ENCODE results near the gene HOXA7. TPM values are rescaled to one million over a fixed set of nuclear protein-coding genes. Genes with fewer than 3 reads are reported as not detected.

HOXA7 gene
- total and polyA plus RNA-seq, 10 of the 15 experiments (the other 5 are each of a cell fraction or from before 2014, with no cell fraction given): not detected

GRCh38 chr7:27112361-27112760 lies 44.1 kb downstream of the HOXA7 start:
- Histone ChIP-seq H3K4me3 (no peak overlapping the region), H3K9ac (ENCODE audit: control insufficient read depth, insufficient read depth, low read length) (no peak overlapping the region), H3K27me3 (replicated peaks in 1 of 2; ENCODE audit: control insufficient read depth in 2 of 2, insufficient read depth in 2 of 2, low read length in 1 of 2) (no peaks in the 10 kb centered on the region), H3K79me2 (ENCODE audit: control insufficient read depth, insufficient read depth, low read length) (no peaks in the 10 kb centered on the region), H2AFZ (ENCODE audit: control insufficient read depth, low read depth, low read length) (no peak overlapping the region), H4K20me1 (ENCODE audit: control insufficient read depth, insufficient read depth) (no peaks in the 10 kb centered on the region; the same call in 1 of the 2 replicates), H3K4me2 (ENCODE audit: control insufficient read depth, insufficient read depth) (no peak overlapping the region), H3K4me1 (ENCODE audit: control insufficient read depth, insufficient read depth, low read length) (no peaks in the 10 kb centered on the region), H3K36me3 (ENCODE audit: control insufficient read depth in 2 of 2, insufficient read depth in 2 of 2, low read length in 1 of 2) (no peaks in the 10 kb centered on the region), H3K9me3 (replicated peaks; ENCODE audit: control insufficient read depth, insufficient read depth, low read length) (no peaks in the 10 kb centered on the region), H3K27ac (ENCODE audit: control insufficient read depth, insufficient read depth) (no peak overlapping the region)
- no TSS peak for BruUV-seq (replicated peaks)
- ChIA-PET CTCF (no interaction called here), POLR2A (no interaction called here), SMC1A (ENCODE audit: uncharacterized antibody, unreplicated experiment) (no interaction called here), RAD21 (ENCODE audit: unreplicated experiment) (no interaction called here)
- DNase-seq (ENCODE audit: low read depth, low spot score) (no peak), ATAC-seq (no peak), FAIRE-seq (no peak)
- 55% methylated on average over 4 of the region's 4 CpGs for WGBS (ENCODE audit: insufficient coverage, insufficient replicate concordance, low lambda C conversion rate, missing lambda C conversion rate)
- intact Hi-C loops (cut with micrococcal nuclease; ENCODE audit: unreplicated experiment) (no loop called here), in situ Hi-C loops (cut with MboI) (no loop called here)
- TF ChIP-seq CREM (IDR thresholded peaks at IDR 0.05; ENCODE audit: low read depth): no peak
- no peak for TF ChIP-seq JUND (IDR thresholded peaks at IDR 0.05; ENCODE audit: low read depth, low read length)
- TF ChIP-seq EP300 (IDR thresholded peaks at IDR 0.05; ENCODE audit: borderline replicate concordance in 1 of 2, control insufficient read depth in 1 of 2, low read depth in 2 of 2, low read length in 2 of 2): no peak

- Histone ChIP-seq H3K4me2 (ENCODE audit: control insufficient read depth, insufficient read depth) (no peak overlapping the region), H3K27ac (ENCODE audit: control insufficient read depth, insufficient read depth) (no peak overlapping the region)
- RAD21 ChIA-PET (ENCODE audit: unreplicated experiment): no interaction called here
These were observed 44.7 kb downstream of the HOXA7 start for GRCh38 chr7:27111751-27112277.

More at GRCh38 chr7:27111751-27112277, 44.7 kb downstream of the HOXA7 start:
- intact Hi-C loops (cut with micrococcal nuclease; ENCODE audit: unreplicated experiment) (no loop called here), in situ Hi-C loops (cut with MboI) (no loop called here)
- Histone ChIP-seq H3K27me3 (replicated peaks in 1 of 2; ENCODE audit: control insufficient read depth in 2 of 2, insufficient read depth in 2 of 2, low read length in 1 of 2) (no peaks in the 10 kb centered on the region), H3K9me3 (replicated peaks; ENCODE audit: control insufficient read depth, insufficient read depth, low read length) (no peaks in the 10 kb centered on the region), H3K9ac (ENCODE audit: control insufficient read depth, insufficient read depth, low read length) (no peak overlapping the region), H4K20me1 (ENCODE audit: control insufficient read depth, insufficient read depth) (no peaks in the 10 kb centered on the region; the same call in 1 of the 2 replicates), H3K4me3 (no peak overlapping the region), H3K4me1 (ENCODE audit: control insufficient read depth, insufficient read depth, low read length) (no peaks in the 10 kb centered on the region), H3K79me2 (ENCODE audit: control insufficient read depth, insufficient read depth, low read length) (no peaks in the 10 kb centered on the region), H3K36me3 (ENCODE audit: control insufficient read depth in 2 of 2, insufficient read depth in 2 of 2, low read length in 1 of 2) (no peaks in the 10 kb centered on the region), H2AFZ (ENCODE audit: control insufficient read depth, low read depth, low read length) (no peak overlapping the region)
- SMC1A ChIA-PET (ENCODE audit: uncharacterized antibody, unreplicated experiment): no interaction called here
- ATAC-seq: no peak
- FAIRE-seq: no peak
- POLR2A ChIA-PET: no interaction called here
- TF ChIP-seq ELK1 (IDR thresholded peaks at IDR 0.05; ENCODE audit: low read depth, low read length): no peak
- TF ChIP-seq JUNB (IDR thresholded peaks at IDR 0.05): no peak
- no peak for TF ChIP-seq CHD1 (IDR thresholded peaks at IDR 0.05; ENCODE audit: low read depth, low read length)
- no peak for TF ChIP-seq ZNF622 (IDR thresholded peaks at IDR 0.05)
- no peak for TF ChIP-seq PAX8 (IDR thresholded peaks at IDR 0.05)
- no peak for TF ChIP-seq IRF3 (IDR thresholded peaks at IDR 0.05)
- no peak for TF ChIP-seq RAD21 (IDR thresholded peaks at IDR 0.05; ENCODE audit: insufficient read depth, low read depth, low read length)
- no peak for TF ChIP-seq PAX5 (IDR thresholded peaks at IDR 0.05; ENCODE audit: borderline replicate concordance, low read depth, low read length)
- TF ChIP-seq MTA3 (IDR thresholded peaks at IDR 0.05; ENCODE audit: borderline replicate concordance, low read length): no peak
- TF ChIP-seq ZNF217 (IDR thresholded peaks at IDR 0.05): no peak
- TF ChIP-seq CHD4 (IDR thresholded peaks at IDR 0.05): no peak
- TF ChIP-seq MEF2A (IDR thresholded peaks at IDR 0.05; ENCODE audit: insufficient read depth, low read depth, low read length): no peak
- no peak for TF ChIP-seq ASH2L (IDR thresholded peaks at IDR 0.05; ENCODE audit: borderline replicate concordance, low read depth)
- no peak for TF ChIP-seq WRNIP1 (IDR thresholded peaks at IDR 0.05; ENCODE audit: borderline replicate concordance, low read depth, low read length)
- no peak for TF ChIP-seq ZNF384 (IDR thresholded peaks at IDR 0.05; ENCODE audit: borderline replicate concordance, low read depth, low read length)
- BruUV-seq (replicated peaks): no TSS peak
- no peak for DNase-seq (ENCODE audit: low read depth, low spot score)
- WGBS (ENCODE audit: insufficient coverage, insufficient replicate concordance, low lambda C conversion rate, missing lambda C conversion rate): 66% methylated on average over 4 of the region's 4 CpGs
- CTCF ChIA-PET: no interaction called here
